ENCODE data around the gene ATP6V1F.

The ATP6V1F gene

DNA sequence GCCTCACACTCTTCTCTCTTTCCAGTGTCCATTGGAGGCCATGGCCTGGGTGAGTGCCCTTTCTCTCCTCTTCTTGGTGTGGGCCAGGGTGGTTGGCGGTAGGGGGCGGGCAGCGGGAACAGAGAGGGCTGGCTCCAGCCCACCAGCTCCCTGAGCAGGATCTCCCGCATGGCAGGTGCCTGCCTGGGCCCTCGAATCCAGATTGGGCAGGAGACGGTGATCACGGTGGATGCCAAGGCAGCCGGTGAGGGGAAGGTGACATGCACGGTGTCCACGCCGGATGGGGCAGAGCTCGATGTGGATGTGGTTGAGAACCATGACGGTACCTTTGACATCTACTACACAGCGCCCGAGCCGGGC lies 13.5 kb upstream of the ATP6V1F start:
- no peak for DNase-seq

- no peak for DNase-seq
These were observed 12.7 kb upstream of the ATP6V1F start for GRCh38 chr7:128849804-128850490.

DNA sequence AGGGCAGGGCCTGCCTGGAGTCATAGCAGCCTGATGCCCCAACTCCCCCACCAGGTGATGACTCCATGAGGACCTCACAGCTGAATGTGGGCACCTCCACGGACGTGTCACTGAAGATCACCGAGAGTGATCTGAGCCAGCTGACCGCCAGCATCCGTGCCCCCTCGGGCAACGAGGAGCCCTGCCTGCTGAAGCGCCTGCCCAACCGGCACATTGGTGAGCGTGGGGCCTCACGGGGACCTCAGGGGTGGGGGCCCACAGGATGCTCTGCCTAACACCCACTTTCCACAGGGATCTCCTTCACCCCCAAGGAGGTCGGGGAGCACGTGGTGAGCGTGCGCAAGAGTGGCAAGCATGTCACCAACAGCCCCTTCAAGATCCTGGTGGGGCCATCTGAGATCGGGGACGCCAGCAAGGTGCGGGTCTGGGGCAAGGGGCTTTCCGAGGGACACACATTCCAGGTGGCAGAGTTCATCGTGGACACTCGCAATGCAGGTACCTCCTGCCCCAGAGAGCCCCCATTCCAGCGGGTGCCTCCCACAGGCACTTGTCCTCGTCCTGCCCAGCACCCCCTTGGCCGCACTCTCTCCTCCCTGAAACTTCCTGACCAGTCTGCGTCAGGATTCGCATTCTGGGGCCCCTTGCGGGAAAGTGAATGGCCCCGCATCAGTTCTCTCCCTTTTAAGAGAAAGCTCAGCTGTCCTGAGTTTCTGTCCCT lies 10.0 kb upstream of the ATP6V1F start:
- no peak for DNase-seq

DNA sequence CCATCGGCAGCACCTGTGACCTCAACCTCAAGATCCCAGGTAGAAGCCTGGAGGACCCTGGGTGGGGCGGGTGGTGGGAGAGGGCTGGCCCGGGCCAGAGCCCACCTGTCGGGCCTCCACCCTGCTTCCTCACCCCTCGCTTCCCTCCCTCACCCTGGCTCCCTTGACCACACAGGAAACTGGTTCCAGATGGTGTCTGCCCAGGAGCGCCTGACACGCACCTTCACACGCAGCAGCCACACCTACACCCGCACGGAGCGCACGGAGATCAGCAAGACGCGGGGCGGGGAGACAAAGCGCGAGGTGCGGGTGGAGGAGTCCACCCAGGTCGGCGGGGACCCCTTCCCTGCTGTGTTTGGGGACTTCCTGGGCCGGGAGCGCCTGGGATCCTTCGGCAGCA lies 8.9 kb upstream of the ATP6V1F start:
- DNase-seq = no peak

DNA sequence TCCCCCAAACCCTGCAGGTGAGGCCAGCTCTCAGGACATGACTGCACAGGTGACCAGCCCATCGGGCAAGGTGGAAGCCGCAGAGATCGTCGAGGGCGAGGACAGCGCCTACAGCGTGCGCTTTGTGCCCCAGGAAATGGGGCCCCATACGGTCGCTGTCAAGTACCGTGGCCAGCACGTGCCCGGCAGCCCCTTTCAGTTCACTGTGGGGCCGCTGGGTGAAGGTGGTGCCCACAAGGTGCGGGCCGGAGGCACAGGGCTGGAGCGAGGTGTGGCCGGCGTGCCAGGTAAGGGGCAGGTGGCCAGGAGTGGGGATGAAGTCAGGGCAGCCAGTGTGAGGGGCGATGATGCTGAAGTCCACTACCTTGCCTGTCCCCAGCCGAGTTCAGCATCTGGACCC lies 8.3 kb upstream of the ATP6V1F start:
- DNase-seq = no peak

- no peak for DNase-seq
These were observed 7.1 kb upstream of the ATP6V1F start for GRCh38 chr7:128855559-128855958.

- no peak for DNase-seq
These were observed 6.5 kb upstream of the ATP6V1F start for GRCh38 chr7:128856001-128856718.

DNA sequence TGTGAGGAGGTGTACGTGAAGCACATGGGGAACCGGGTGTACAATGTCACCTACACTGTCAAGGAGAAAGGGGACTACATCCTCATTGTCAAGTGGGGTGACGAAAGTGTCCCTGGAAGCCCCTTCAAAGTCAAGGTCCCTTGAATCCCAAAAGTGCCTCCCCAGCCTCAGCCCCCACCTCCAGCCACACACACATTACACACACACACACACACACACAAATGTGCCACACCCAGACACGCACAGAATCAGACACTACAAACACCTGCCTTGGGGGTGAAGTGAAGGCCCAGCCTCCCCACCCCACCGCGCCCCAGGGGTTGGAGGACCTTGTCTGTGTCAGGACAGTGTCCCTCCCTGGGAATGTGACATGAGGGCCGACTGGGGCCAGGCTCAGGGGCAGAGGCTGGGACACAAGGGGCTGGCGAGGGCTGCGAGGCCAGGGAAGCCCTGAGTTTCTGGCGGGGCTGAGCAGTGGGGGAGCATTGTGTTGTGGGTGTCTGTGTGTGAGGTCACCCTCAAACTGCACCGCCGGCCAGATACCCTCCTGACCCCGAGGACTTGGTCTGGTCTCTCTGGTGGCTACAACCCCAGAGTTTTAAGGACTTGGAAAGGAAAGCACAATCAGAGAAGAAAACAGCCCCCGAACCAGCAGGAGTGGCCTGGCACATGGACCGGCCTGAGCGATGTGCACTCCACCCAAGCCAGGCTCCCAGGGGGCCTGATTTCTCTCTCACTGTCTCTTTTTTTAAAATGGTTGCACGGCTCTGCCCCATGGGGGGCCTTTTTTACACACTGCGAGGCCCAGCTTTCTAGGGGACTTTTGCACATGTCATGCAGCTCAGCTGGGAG lies 4.0 kb upstream of the ATP6V1F start:
- no peak for DNase-seq

GRCh38 chr7:128859232-128860157 lies 3.2 kb upstream of the ATP6V1F start:
- no peak for DNase-seq

DNA sequence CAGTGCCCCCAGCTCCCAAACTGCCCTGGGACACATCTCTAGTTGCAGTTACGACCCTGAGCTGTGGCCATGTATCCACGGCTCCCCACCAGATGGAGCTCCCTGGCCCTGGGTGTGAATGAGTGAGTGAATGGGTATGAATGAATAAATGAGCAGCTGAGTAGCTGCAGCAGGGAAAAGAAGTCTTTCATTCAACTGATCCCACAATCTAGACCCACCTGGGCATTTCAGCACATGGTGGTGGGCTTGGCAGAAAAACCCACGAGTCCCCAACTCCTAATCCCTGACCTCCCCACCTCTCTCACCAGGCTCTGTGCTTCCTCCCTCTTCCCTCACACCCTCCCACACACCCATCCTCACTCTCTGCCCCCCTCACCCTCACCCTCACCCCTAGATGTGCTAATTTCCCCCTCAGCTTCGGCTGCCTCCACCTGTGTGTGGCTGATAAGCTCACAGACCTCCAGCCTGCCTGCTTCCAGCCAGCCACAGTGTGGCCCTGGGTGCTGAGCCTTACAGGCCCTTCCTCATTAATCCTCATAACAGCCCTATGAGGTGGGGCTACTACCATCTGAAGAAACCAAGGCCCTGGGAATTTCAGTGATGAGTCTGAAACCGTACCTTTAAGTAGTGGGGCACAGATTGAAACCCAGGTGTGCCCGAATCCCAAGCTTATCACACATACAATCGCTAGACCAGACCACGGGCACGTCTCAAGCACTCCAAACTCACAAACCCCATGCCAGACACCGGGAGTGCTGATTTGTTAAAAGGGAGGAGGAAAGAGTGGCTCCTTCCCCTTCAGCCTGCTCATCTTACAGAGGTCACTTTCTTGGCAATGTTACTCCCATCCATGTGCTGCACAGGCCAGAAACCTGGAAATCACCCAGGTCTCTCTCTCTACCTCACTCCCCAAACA lies 2.2 kb upstream of the ATP6V1F start:
- no peak for DNase-seq

- no peak for DNase-seq
These were observed 592 bp upstream of the ATP6V1F start for GRCh38 chr7:128861957-128862570.

- peak; percentile 58 for DNase-seq
These were observed 855 bp downstream of the ATP6V1F start for GRCh38 chr7:128863433-128863989.

GRCh38 chr7:128865303-128865702 lies 2.6 kb downstream of the ATP6V1F start:
- no peak for DNase-seq

- no peak for DNase-seq
These were observed 3.6 kb downstream of the ATP6V1F start for GRCh38 chr7:128865996-128866877.

DNA sequence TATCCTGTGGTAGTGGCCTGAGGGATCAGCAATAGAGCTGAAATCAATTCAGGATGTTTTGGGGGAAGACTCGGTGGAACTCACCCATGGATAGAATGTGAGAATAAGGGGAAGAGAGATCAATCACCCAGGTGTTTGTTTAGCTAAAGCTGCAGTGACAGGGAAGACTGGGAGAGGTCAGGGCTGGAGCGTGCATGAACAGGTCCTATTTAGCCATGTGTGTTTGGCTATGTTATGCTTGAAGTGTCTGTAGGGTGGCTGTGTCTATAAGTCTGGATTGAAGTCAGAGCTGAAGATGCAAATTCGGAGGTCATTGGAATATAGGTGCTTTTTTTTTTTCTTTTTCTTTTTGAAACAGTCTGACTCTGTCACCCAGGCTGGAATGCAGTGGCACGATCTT lies 4.6 kb downstream of the ATP6V1F start:
- DNase-seq = no peak

DNA sequence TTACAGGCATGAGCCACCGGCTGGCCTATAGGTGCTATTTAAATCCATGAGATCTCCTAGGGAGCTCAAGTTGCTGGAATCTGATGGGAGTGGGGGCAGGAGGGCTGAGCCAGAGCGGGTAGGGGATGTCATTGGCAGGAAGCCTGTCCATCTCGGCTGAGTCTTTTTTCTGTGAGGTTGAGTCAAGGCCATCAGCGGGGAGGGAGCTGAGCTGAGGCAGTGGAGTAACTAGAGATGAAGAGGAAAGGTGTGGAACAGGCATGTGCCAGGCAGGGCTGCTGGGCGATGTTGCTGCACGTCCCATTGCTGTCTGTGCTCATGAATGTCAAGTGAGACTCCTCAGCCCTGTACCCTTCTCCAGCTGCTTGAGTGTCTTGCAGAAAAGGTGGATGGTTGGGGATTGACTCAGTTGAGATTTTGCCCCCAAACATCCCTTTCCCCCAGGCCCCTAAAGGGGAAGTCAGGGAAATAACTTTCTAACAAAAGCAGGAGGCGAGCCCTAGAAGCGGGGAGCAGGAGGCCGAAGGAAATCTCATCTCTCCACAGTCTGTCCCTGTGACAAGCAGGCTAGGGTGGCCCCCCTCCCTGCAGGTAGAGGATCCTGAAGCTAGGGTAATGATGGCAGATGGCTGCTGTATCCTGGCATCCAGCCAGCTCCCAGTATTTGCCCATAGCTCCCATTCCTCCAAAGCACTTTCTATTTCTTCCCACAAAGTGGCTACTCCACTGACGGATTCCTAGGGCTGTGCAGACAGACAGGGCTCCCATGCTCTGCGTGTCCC lies 5.4 kb downstream of the ATP6V1F start:
- DNase-seq = no peak

- DNase-seq = no peak
These were observed 6.0 kb downstream of the ATP6V1F start for GRCh38 chr7:128868624-128869137.

Data from CD4-positive, alpha-beta T cell treated with Interleukin-12 subunit alpha and Interleukin-12 subunit beta, for 1 hour (primary cell).